Measurements from ENCODE around the gene CCDC70.

The CCDC70 gene

GRCh38 chr13:51912091-51912490, 50.3 kb downstream of the CCDC70 start:
- DNase-seq: no peak

- no peak for DNase-seq
Observed at GRCh38 chr13:51912511-51913225, 50.9 kb downstream of the CCDC70 start.

GRCh38 chr13:51913421-51914136, 51.8 kb downstream of the CCDC70 start:
- no peak for DNase-seq

GRCh38 chr13:51914137-51914493, 52.3 kb downstream of the CCDC70 start:
- DNase-seq: no peak
